Measurements from ENCODE around the gene CHRNA4.
A peak's percentile ranks its signal among the peaks of the same experiment; 100 is the strongest.
"Not testable (repeated sequence)": the region's sequence is repeated elsewhere in the genome, so short reads cannot be mapped to it uniquely, and the experiment has no call there.

Gene CHRNA4

DNA sequence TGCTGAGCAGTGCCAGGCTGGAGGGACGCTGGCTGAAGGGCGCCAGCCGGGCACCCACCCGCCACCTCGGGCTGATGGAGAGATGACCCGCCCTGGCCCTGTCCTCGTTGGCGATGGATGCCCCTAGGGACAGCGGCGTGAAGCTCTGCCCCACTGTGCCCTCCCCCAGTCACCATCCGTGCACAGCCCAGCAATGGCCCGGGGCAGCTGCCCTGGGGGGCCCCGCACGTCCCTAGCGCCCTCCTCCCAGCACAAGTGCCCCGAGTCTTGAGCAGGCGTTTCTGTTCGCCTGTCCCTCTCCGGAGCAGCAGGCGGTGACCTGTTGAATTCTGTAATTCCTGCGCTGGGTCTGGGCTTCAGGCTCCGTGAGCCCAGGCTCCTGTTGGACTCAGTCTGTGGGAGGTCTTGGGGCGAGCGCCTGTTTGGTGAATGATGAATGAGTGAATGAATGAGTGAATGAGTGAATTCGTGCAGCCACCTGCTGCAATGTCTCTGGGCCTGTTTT is 36.8 kb upstream of the CHRNA4 start:
- no peak for DNase-seq (ENCODE audit: low spot score)

GRCh38 chr20:63397155-63397843 is 36.1 kb upstream of the CHRNA4 start:
- no peak for DNase-seq (ENCODE audit: low spot score)

DNA sequence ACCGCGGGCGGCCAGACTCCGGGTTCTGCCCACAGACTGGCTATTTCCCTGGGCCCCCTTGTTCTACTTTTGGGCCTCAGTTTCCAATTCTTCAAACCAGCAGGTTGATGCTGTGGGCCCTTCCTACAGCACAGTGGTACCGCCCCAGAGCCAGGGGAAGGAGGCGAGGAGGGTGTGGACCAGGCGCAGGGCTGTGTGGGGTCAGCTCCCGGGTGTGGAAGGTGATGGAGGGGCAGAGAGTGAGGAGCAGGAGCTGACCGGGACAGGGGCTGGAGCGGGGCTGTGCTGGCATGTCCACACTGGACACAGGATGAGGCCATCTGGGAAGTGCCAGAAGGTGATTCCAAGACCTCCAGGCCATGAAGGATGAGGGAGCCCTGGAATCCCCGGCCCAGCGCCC is 35.2 kb upstream of the CHRNA4 start:
- no peak for DNase-seq (ENCODE audit: low spot score)

DNA sequence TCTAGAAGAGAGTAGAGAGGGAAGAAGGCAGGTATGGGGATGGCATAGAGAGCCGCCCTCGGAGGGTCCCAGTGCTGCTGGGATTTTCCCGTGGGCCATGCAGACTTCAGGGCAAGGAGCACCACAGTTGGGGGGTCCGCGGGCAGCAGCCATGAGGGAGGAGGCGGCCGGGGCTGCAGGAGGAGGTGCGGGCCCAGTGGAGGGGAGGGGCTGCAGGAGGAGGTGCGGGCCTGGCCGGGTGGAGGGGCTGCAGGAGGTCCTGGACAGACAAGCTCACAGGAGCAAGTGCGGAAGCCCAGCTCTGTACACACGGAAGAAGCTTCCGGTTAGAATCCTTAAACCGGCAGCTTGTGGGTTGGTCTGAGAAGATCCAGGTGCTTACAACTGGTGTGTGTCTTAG is 34.6 kb upstream of the CHRNA4 start:
- DNase-seq (ENCODE audit: low spot score): no peak

DNA sequence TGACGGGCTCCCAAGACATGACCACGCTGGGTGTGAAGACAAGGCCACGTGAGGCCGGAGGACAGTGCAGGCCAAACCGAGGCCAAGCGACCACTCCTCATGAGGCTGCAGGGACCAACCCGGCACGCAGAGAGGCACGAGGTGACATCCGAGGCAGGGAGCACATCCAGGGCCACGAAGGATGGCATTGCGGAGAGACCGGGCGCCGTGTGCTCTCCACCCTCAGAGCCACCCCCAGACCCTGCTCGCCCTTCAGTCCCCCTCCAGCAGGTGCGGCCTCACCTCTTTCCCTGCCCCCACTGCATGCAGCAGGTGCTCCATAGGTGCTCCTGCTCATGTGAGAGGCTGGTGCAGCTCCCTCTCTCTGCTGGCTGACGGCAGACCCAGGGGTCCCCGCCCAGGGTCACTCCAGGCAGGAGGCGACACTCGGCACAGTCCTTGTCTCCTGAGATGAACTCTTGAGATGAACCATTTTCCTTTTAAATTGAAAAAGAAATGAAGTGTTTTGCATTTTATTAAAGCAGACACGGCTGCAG is 33.8 kb upstream of the CHRNA4 start:
- no peak for DNase-seq (ENCODE audit: low spot score)

DNA sequence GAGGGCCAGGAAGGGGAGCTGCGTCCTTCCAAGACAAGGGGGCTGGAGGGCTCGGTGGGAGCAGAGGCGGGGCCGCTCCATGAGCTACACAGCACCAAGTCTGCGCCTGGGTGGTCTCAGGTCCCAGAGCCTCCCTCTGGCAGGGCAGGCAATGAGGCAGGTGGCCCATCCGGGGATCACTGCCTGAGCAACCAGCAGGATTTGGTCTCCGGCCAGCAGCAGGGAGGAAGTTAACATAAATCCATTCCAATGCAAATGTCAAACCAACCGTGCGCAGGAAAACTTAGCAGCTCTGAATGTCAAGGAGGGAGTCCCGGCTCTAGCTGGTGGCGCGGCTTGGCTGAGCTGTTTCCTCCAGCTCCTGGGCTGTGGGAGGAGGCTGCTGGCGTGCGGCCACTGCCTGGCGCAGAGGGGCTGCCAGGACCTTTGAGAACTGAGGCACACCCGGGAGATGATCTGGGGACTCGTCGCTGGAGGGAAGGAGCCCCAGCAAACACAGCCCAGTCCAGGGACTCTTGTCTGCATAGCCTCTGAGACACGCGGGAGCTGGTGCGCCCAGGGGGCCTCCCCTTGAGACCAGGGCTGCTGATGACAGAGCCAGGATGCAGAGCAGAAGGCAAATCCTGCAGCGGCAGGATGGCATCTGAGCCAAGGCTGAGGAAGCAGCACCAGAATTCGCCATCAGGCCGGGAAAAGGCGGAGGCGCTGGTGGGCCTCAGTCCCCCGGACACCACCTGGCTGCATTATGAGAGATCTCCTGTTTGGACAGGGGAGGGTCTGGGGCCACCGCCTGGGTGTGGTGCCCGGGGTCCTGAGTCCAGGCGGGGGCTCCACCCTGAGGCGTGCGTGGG is 33.1 kb upstream of the CHRNA4 start:
- no peak for DNase-seq (ENCODE audit: low spot score)

DNA sequence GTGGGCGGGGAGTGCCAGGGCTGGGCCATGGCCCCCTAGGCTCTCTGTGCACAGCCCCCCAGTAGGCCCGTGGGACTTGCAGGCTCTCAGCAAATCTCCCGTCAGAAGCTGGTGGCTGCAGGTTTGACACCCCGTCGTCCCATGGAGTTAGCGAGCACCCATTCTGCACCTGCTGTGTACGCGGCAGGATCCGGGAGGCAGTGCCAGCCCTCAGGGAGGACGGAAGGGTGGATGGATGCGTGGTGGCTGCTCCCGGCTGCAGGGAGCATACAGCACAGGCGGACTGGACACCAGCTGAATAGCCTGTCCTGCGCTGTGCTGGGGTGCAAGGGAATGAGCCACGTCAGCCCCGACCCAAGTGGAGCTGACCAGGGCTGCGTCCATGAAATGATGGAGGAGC is 32.4 kb upstream of the CHRNA4 start:
- no peak for DNase-seq (ENCODE audit: low spot score)

- DNase-seq (ENCODE audit: low spot score): no peak
Observed at GRCh38 chr20:63392465-63393365, 31.6 kb upstream of the CHRNA4 start.

DNA sequence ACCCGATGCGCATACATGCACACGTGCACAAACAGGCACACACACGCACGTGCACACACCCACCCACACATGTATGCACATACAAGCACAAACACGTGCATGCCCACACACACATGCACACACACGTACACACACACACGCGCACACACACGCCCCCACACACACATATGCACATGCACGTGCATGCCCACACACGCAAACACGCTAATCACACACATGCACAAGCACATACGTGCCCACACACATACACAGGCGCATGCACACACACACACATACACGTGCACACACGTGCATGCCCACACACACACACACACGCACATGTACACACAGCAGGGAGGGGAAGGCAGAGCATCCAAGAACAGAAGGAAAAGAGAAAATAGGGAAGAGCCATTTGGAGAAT is 26.8 kb upstream of the CHRNA4 start:
- DNase-seq (ENCODE audit: low spot score): no peak

DNA sequence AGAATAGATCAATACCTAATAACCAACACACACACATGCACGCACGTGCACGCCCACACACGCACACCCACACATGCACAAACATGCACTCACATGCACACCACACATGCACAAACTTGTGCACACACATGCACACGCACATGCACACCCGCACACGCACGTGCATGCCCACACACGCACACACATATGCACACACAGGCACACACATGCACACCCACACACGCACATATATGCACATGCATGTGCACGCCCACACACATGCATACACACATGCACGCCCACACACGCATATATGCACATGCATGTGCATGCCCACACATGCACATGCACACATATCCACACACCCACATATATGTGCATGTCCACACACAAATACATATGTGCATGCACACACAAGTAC is 26.2 kb upstream of the CHRNA4 start:
- no peak for DNase-seq (ENCODE audit: low spot score)

DNA sequence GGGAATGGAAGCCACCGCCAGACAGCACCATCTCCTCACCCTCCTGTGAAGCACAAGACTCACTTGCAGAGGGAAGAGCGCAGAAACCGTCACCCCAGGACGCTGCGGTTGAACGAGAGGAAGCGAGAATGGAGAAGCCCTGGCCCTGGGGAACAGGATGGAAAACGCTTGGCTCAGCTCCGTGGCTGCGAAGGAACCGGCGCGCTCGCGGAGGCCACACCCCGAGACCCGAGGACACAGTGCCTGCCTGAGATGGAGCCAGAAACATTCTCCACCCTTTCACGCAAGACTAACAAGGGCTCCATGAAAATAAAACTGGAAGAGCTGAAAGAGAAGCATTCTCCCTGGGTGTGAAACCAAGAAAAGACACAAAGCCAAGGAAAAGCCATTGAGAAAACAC is 25.3 kb upstream of the CHRNA4 start:
- DNase-seq (ENCODE audit: low spot score): no peak

DNA sequence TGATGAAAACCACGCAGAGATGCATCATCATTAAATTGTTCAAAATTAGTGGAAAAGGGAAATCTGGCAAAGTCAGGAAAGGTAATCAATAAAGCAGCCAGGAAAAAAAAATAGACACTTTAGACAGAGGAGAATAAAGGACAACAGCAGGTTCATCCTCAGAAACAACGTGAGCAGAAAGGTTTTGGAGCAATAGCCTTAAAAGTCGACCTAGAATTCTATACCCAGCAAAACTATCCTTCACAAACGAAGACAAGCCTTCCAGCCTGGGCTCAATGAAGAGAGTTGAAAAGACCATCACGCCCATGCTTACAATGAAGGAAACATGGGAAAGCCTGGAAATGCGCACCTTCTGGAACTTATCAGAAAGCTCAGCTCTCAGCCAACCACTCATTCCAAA is 24.7 kb upstream of the CHRNA4 start:
- DNase-seq (ENCODE audit: low spot score): no peak

DNA sequence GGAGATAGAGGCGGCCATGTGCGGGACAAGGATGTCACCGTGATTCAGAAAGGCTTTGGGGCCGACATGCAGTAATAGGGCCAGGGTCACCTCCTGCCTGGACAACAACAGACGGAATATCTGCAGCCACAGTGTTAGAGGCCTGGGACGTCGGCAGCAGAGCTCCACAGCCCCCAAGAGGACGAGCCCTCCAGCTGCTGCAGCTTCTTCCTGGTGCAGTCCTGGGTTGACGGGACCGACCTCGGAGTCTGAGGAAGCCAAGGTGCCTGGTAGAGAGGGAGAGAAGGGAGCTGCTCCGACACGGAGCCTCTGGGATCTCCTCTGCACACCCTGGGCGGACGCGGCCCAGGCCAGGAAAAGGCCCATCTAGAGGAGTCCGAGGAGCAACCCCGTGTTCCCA is 23.2 kb upstream of the CHRNA4 start:
- DNase-seq (ENCODE audit: low spot score): no peak

DNA sequence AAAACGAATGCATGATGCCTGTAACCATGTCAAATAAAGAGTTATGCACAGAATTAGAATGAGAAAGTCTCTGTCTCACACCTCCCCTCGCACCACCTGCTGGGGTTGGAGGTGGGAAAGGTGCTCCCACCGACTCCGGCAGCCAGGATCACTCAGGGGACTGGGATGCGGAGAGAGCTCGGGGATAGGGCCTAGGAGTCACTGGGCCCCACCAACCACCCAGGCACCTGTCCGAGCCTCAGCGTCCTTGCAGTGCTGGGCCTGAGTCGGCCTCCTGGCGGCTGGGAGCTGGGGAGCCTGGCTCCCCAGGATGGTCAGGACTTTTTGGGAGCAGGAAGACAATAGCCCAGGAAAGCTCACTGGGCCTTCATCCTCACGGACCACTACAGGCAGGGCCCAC is 22.4 kb upstream of the CHRNA4 start:
- DNase-seq (ENCODE audit: low spot score): no peak

DNA sequence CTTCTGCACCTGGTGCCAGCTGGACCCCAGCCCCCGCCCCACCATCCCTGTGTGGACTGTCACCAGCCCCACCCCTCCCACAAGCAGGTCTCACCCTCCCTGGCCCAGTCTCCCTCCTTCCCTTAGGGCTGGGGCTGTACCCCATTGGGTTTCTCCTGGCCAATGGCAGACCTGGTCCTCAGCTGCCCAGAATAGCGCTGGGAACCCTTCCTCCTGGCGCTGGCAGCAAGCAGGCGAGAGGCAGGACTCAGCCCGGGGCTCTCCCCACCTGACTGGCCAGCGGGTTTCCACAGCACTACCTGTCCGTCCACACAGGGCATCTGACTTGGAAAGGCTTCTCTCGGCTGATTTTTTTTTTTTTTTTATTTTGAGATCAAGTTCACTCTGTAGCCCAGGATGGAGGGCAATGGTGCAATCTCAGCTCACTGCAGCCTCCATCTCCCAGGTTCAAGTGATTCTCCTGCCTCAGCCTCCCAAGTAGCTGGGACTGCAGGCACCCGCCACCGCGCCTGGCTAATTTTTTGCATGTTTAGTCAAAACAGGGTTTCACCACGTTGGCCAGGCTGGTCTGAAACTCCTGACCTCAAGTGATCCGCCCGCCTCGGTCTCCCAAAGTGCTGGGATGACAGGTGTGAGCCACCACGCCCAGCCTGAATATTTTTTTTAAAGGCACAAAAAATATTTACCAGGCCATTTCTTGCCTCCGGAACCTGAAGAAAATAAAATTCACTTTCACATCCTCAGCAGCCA is 21.6 kb upstream of the CHRNA4 start:
- DNase-seq (ENCODE audit: low spot score): no peak

- peak; percentile 36 for DNase-seq (ENCODE audit: low spot score)
Observed at GRCh38 chr20:63381781-63382431, 20.8 kb upstream of the CHRNA4 start.

- no peak for DNase-seq (ENCODE audit: low spot score)
Observed at GRCh38 chr20:63380346-63380870, 19.3 kb upstream of the CHRNA4 start.

DNA sequence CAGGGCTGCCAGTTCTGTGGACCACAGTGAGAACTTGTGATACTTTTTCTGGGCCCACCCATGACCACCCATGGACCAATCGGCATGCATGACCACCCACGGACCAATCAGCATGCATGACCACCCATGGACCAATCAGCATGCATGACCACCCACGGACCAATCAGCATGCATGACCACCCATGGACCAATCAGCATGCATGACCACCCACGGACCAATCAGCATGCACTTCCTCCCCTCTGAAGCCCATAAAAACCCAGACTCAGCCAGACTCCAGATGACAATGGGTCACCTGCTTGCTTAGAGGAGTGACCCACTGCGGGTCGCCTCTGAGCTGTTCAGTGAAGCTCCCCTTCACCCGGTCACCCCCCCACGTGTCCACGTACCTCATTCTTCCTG is 18.7 kb upstream of the CHRNA4 start:
- DNase-seq (ENCODE audit: low spot score): not testable (repeated sequence)

GRCh38 chr20:63379296-63379695 is 18.1 kb upstream of the CHRNA4 start:
- no peak for DNase-seq (ENCODE audit: low spot score)

GRCh38 chr20:63378626-63379025 is 17.5 kb upstream of the CHRNA4 start:
- DNase-seq (ENCODE audit: low spot score): no peak

- no peak for DNase-seq (ENCODE audit: low spot score)
Observed at GRCh38 chr20:63377951-63378381, 16.8 kb upstream of the CHRNA4 start.
